Hepatocyte (in vitro differentiated cells): ENCODE measurements around the gene CLVS2. TPM values are rescaled to one million over a fixed set of nuclear protein-coding genes. Genes with fewer than 3 reads are reported as not detected.

Experiments used
- DNase-seq: peaks from one replicate; pipeline ENCODE4 v3.0.0-alpha.2; 2016; ENCODE audit warnings: low spot score
- H2AFZ ChIP-seq: fragments of 200-600 bp; sonication (generic); 2 replicates; pipeline ENCODE4 v1.6.0; 2016; ENCODE audit warnings: antibody characterized with exemption, mild to moderate bottlenecking
- H3K27ac ChIP-seq: fragments of 200-600 bp; sonication (generic); 2 replicates; pipeline ENCODE4 v1.5.1; 2016; ENCODE audit warnings: mild to moderate bottlenecking
- H3K27me3 ChIP-seq: fragments of 200-600 bp; sonication (generic); 2 replicates; pipeline ENCODE4 v1.6.1; 2016
- H3K36me3 ChIP-seq: fragments of 200-600 bp; sonication (generic); replicated peaks from 2 replicates; pipeline ENCODE4 v1.5.1; 2016; ENCODE audit warnings: low read depth; ENCODE audit not compliant: insufficient read depth
- H3K4me1 ChIP-seq: fragments of 200-600 bp; sonication (generic); 2 replicates; pipeline ENCODE4 v1.5.1; 2016; ENCODE audit warnings: mild to moderate bottlenecking, moderate library complexity; ENCODE audit not compliant: insufficient read depth
- H3K4me2 ChIP-seq: fragments of 200-600 bp; sonication (generic); 2 replicates; pipeline ENCODE4 v1.6.0; 2016
- H3K4me3 ChIP-seq: fragments of 200-600 bp; sonication (generic); 2 replicates; pipeline ENCODE4 v1.5.1; 2016; ENCODE audit warnings: mild to moderate bottlenecking
- H3K79me2 ChIP-seq: fragments of 200-600 bp; sonication (generic); 2 replicates; pipeline ENCODE4 v1.6.0; 2017; ENCODE audit warnings: mild to moderate bottlenecking
- H3K9me2 ChIP-seq: fragments of 200-600 bp; sonication (generic); replicated peaks from 2 replicates; pipeline ENCODE4 v1.6.0; 2017; ENCODE audit warnings: mild to moderate bottlenecking; ENCODE audit not compliant: insufficient read depth
- H3K9me3 ChIP-seq: fragments of 200-600 bp; sonication (generic); 2 replicates; pipeline ENCODE4 v1.5.1; 2016; ENCODE audit warnings: low read depth, mild to moderate bottlenecking
- H4K20me1 ChIP-seq: fragments of 200-600 bp; sonication (generic); 2 replicates; pipeline ENCODE4 v1.6.0; 2016; ENCODE audit warnings: mild to moderate bottlenecking; ENCODE audit not compliant: insufficient read depth, poor library complexity, severe bottlenecking
- EZH2 ChIP-seq: fragments of 200-600 bp; sonication (generic); IDR thresholded peaks from 2 replicates; pipeline ENCODE4 v1.6.1; 2016; ENCODE audit warnings: antibody characterized with exemption, mild to moderate bottlenecking, borderline replicate concordance
- EZH2phosphoT487 ChIP-seq: fragments of 200-600 bp; sonication (generic); IDR thresholded peaks from one replicate; pipeline ENCODE4 v1.6.1; 2018; ENCODE audit warnings: antibody characterized with exemption, mild to moderate bottlenecking, low read depth, moderate library complexity; ENCODE audit not compliant: unreplicated experiment, severe bottlenecking
- WGBS: methylation state at CpG from one replicate; pipeline ENCODE4 v1.1.6; 2016; ENCODE audit warnings: low lambda C conversion rate; ENCODE audit errors: missing lambda C conversion rate; 5-methylcytosine and 5-hydroxymethylcytosine counted together
- polyA plus RNA-seq: library from polyadenylated mRNA; unstranded; fragments of >200 nt; fragmentation: Nextera tagmentation; extraction: Ambion mirVana; gene quantifications from 2 replicates; pipeline ENCODE4 v1.2.1, GENCODE V29; 2016
- total RNA-seq: library from RNA; depleted of rRNA; stranded (reverse); fragments of >200 nt; gene quantifications from 2 replicates; pipeline ENCODE4 v1.2.3, GENCODE V29; 2014
- TF ChIP-seq, protein P1 (sequence below): fragments of 200-600 bp; sonication (generic); IDR thresholded peaks from 2 replicates; pipeline ENCODE4 v1.5.1; 2016; ENCODE audit warnings: antibody characterized with exemption, mild to moderate bottlenecking; ENCODE audit not compliant: poor library complexity

CLVS2 gene
- total and polyA plus RNA-seq, 2 experiments from 2014 or later, result 0.07 TPM; not detected in 1

DNA sequence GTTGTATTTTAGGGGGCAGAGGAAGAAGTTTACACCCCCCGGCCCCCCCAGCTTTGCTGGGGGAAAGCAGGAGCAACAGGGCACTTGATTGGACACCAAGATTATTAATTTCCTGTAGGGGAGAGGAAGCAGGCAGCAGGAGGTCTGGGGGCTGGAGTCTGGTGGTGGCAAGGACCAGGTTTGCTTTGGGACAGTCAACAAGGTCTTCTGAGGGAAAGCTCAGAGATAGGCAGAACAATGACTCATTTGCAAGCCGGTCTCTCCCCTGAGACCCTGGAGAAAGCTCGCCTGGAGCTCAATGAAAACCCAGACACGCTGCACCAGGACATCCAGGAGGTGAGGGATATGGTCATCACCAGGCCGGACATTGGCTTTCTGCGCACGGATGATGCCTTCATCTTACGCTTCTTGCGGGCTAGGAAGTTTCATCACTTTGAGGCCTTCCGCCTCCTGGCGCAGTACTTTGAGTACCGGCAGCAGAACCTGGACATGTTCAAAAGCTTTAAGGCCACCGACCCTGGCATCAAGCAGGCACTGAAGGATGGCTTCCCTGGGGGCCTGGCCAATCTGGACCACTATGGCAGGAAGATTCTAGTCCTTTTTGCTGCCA is 1.6 kb downstream of the CLVS2 start:
- WGBS, result 74% methylated on average over 13 of the region's 13 CpGs
- H3K4me1 ChIP-seq, result peaks cover 5% of the 10 kb centered on the region
- no peak for TF ChIP-seq EZH2phosphoT487
- TF ChIP-seq EZH2, result no peak
- TF ChIP-seq, protein P1, sequence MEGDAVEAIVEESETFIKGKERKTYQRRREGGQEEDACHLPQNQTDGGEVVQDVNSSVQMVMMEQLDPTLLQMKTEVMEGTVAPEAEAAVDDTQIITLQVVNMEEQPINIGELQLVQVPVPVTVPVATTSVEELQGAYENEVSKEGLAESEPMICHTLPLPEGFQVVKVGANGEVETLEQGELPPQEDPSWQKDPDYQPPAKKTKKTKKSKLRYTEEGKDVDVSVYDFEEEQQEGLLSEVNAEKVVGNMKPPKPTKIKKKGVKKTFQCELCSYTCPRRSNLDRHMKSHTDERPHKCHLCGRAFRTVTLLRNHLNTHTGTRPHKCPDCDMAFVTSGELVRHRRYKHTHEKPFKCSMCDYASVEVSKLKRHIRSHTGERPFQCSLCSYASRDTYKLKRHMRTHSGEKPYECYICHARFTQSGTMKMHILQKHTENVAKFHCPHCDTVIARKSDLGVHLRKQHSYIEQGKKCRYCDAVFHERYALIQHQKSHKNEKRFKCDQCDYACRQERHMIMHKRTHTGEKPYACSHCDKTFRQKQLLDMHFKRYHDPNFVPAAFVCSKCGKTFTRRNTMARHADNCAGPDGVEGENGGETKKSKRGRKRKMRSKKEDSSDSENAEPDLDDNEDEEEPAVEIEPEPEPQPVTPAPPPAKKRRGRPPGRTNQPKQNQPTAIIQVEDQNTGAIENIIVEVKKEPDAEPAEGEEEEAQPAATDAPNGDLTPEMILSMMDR, result no peak

DNA sequence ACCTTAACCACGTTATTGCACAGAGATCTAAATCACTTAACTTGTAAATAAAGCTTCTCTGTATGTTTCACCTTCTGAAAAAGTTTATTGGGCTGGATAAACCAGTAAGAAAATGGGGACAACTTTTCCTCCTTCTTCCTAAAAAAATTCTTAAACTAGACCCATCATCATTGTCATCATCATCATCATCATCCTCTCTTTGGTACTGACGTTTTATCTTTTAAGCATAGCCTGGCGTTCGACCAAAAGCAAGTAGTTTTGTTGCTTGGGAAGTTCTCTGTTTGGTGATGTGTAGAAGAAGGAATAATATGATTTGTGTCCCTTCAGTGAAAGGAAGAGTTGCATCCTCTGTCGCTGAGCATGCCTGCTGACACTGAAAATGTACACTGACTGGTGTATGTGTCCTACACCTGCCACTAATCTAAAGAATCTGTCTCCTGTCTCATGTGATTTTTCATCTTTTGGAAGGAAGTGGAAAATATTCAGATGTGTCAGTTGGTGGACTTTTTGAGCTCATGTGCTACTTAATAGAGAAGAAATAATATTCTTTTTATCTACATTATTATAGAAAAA is 2.5 kb downstream of the CLVS2 start:
- H3K4me2 ChIP-seq, result no peak overlapping the region
- H3K79me2 ChIP-seq, result no peaks in the 10 kb centered on the region
- no peak for TF ChIP-seq EZH2phosphoT487
- TF ChIP-seq, protein P1, result no peak
- TF ChIP-seq EZH2, result no peak
- no peaks in the 10 kb centered on the region for H4K20me1 ChIP-seq
- H3K4me3 ChIP-seq, result no peak overlapping the region
- H3K27me3 ChIP-seq, result peaks cover 53% of the 10 kb centered on the region
- H3K9me2 ChIP-seq, result no peaks in the 10 kb centered on the region
- peaks cover 5% of the 10 kb centered on the region for H3K4me1 ChIP-seq
- no peak for DNase-seq
- 55% methylated on average over 5 of the region's 5 CpGs for WGBS
- no peak overlapping the region for H3K27ac ChIP-seq
- H3K36me3 ChIP-seq, result no peaks in the 10 kb centered on the region
- no peak overlapping the region for H2AFZ ChIP-seq
- no peaks in the 10 kb centered on the region for H3K9me3 ChIP-seq

More for the DNA sequence above, 1.6 kb downstream of the CLVS2 start:
- Histone ChIP-seq H3K27me3 (peaks cover 62% of the 10 kb centered on the region), H3K36me3 (no peaks in the 10 kb centered on the region), H2AFZ (no peak overlapping the region), H3K79me2 (no peaks in the 10 kb centered on the region), H3K4me2 (no peak overlapping the region), H3K27ac (no peak overlapping the region), H3K9me3 (no peaks in the 10 kb centered on the region), H3K9me2 (no peaks in the 10 kb centered on the region), H3K4me3 (no peak overlapping the region), H4K20me1 (no peaks in the 10 kb centered on the region)
- DNase-seq, result no peak

DNA sequence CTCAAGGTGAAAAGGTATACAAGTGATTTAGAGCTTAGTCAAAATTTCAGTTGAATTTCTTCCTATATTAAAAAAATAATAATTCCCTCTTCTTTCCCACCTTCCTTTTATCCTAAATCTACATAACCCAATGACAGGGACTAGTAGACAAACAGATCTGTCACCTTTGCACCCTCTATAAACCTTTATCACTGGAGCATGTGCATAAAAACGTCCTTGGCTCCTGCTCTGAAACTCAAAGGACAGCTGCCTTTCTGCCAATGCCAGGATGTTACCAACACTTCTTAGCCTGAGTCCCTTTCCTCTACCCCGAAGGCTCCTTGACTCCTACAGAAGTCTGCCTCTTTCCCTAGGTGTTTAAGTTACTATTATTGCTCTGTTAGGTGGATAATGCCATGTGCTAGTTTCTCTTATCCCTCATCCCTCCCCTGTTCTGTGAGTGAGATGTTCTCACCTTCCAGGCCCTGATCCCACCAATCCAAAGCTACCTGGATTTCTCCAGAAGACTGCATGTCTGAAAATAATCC is 4.3 kb downstream of the CLVS2 start:
- no peak for TF ChIP-seq EZH2
- TF ChIP-seq EZH2phosphoT487, result no peak
- TF ChIP-seq, protein P1, result no peak
- 47% methylated on average over 2 of the region's 2 CpGs for WGBS
- DNase-seq, result no peak

More for the DNA sequence above, 4.3 kb downstream of the CLVS2 start:
- Histone ChIP-seq H4K20me1 (no peaks in the 10 kb centered on the region), H3K36me3 (no peaks in the 10 kb centered on the region), H3K4me1 (peaks cover 5% of the 10 kb centered on the region), H3K79me2 (no peaks in the 10 kb centered on the region), H3K9me2 (no peaks in the 10 kb centered on the region), H3K27ac (no peak overlapping the region), H3K27me3 (peaks cover 35% of the 10 kb centered on the region), H2AFZ (no peak overlapping the region), H3K9me3 (no peaks in the 10 kb centered on the region), H3K4me3 (no peak overlapping the region), H3K4me2 (no peak overlapping the region)
